Ovary (tissue), 3 donors: Measurements from ENCODE around the gene PCIF1.

ENCODE experiments used
- POLR2A ChIP-seq: fragments of 450-650 bp; IDR thresholded peaks from one replicate; pipeline ENCODE4 v1.6.1; 2017; ENCODE audit warnings: antibody characterized with exemption, mild to moderate bottlenecking, moderate library complexity
- TF ChIP-seq, protein P1 (sequence below), 3 donors: fragments of 450-650 bp in 2 of 3; fragments of 200-600 bp in 1 of 3; IDR thresholded peaks; one replicate each; pipeline versions ENCODE4 v1.5.1 to v1.8.0; 2016 to 2022; ENCODE audit warnings: antibody characterized with exemption in 3 of 3, mild to moderate bottlenecking in 1 of 3
- donor health status: DM: no; HTN: no; CAD: no.

DNA sequence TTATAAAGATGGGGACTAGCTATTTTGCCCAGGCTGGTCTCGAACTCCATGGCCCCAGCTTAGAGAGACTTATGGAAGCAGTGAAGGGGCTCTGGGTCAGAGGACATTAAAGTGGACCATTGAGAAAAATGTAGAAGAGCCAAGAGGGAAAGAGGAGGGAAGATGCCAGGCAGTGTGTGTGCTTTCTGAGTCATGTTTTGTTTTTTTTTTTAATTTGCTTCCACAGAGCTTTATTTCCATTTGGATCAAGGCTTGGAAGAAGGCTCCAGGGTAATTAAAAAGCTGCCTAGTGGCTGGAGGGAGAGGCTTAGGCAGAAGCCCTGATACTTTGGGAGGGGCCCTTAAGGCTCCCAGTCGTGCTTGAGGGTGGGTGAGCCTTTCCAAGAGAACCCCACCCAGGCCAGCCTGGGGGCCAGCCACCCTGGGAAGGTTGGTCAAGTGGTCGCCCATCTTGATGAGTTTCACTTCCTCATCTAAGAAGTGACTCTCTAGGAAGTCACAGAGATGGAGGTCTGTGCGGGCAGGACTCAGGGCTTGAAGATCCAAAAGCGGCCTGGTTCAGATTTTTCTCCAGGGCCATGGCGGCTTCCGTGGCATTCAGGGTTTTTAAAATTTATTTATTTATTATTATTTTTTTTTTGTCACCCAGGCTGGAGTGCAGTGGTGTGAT is 40.5 kb downstream of the PCIF1 start:
- TF ChIP-seq, protein P1, sequence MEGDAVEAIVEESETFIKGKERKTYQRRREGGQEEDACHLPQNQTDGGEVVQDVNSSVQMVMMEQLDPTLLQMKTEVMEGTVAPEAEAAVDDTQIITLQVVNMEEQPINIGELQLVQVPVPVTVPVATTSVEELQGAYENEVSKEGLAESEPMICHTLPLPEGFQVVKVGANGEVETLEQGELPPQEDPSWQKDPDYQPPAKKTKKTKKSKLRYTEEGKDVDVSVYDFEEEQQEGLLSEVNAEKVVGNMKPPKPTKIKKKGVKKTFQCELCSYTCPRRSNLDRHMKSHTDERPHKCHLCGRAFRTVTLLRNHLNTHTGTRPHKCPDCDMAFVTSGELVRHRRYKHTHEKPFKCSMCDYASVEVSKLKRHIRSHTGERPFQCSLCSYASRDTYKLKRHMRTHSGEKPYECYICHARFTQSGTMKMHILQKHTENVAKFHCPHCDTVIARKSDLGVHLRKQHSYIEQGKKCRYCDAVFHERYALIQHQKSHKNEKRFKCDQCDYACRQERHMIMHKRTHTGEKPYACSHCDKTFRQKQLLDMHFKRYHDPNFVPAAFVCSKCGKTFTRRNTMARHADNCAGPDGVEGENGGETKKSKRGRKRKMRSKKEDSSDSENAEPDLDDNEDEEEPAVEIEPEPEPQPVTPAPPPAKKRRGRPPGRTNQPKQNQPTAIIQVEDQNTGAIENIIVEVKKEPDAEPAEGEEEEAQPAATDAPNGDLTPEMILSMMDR (IDR thresholded peaks at IDR 0.05) = no peak
- TF ChIP-seq POLR2A = no peak
